A673 (cell line): ENCODE measurements around the gene SEC14L3.

Experiments
- EZH2 ChIP-seq: fragments of 200-600 bp; sonication (generic); IDR thresholded peaks from 2 replicates; pipeline ENCODE4 v1.6.1; 2017; ENCODE audit warnings: borderline replicate concordance, low read depth, mild to moderate bottlenecking, mixed read lengths, antibody characterized with exemption, low read length; ENCODE audit not compliant: poor library complexity, severe bottlenecking
- TF ChIP-seq, protein P1 (sequence below): fragments of 300-800, 200-600 bp; sonication (generic); conservative IDR thresholded peaks from 2 replicates; pipeline ENCODE4 v1.5.1; 2017; ENCODE audit warnings: low read depth, mild to moderate bottlenecking, antibody characterized with exemption, low read length, moderate library complexity, mixed read lengths

GRCh38 chr22:30500628-30501027, 28.8 kb upstream of the SEC14L3 start:
- TF ChIP-seq, protein P1, sequence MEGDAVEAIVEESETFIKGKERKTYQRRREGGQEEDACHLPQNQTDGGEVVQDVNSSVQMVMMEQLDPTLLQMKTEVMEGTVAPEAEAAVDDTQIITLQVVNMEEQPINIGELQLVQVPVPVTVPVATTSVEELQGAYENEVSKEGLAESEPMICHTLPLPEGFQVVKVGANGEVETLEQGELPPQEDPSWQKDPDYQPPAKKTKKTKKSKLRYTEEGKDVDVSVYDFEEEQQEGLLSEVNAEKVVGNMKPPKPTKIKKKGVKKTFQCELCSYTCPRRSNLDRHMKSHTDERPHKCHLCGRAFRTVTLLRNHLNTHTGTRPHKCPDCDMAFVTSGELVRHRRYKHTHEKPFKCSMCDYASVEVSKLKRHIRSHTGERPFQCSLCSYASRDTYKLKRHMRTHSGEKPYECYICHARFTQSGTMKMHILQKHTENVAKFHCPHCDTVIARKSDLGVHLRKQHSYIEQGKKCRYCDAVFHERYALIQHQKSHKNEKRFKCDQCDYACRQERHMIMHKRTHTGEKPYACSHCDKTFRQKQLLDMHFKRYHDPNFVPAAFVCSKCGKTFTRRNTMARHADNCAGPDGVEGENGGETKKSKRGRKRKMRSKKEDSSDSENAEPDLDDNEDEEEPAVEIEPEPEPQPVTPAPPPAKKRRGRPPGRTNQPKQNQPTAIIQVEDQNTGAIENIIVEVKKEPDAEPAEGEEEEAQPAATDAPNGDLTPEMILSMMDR = no peak
- no peak for TF ChIP-seq EZH2
